ENCODE results near the gene LRCH1.

DNA sequence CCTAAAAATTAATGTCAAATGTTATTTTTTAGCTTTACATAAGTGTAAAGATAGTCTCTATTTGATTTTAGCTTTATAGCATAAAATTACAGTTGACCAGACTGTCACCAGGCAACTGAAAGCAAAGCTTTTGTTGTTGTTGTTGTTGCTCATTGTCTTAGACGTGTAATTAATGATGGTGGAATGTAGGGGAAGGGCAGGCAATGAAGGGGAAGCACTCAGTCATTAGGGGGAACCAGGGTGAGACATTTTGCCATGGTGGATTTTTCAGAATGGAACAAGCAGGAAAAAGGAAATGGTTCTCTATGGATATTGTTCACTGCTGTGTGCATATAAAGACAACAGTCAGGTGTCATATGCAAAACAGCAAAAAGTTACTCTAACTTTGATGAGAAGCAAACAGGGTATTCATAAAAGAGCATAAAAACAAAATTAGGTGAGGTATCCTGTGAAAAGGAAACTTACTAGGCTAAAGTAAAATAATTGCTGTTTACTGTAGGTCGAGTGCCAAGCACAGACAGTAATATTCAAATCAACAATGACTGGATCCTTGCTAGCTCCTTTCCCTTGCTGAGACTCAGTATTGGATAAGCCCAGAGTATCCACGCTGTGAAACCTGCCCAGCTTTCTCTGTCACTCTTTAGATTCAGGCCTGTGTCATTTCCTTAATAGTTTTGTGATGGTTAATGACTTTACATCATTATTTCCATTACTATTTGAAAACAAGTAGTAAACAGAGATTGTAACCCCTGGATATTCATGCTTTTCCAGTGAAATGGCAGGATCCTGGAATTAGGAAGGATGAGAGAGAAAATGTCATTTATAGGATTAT lies 110.5 kb downstream of the LRCH1 start:
- TF ChIP-seq, protein P1, sequence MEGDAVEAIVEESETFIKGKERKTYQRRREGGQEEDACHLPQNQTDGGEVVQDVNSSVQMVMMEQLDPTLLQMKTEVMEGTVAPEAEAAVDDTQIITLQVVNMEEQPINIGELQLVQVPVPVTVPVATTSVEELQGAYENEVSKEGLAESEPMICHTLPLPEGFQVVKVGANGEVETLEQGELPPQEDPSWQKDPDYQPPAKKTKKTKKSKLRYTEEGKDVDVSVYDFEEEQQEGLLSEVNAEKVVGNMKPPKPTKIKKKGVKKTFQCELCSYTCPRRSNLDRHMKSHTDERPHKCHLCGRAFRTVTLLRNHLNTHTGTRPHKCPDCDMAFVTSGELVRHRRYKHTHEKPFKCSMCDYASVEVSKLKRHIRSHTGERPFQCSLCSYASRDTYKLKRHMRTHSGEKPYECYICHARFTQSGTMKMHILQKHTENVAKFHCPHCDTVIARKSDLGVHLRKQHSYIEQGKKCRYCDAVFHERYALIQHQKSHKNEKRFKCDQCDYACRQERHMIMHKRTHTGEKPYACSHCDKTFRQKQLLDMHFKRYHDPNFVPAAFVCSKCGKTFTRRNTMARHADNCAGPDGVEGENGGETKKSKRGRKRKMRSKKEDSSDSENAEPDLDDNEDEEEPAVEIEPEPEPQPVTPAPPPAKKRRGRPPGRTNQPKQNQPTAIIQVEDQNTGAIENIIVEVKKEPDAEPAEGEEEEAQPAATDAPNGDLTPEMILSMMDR (IDR thresholded peaks at IDR 0.05) = no peak
- TF ChIP-seq POLR2A (IDR thresholded peaks at IDR 0.05; ENCODE audit: low read depth) (no peak), POLR2AphosphoS5 (IDR thresholded peaks at IDR 0.05) (no peak)

All from esophagus muscularis mucosa (tissue), 3 donors.